Panc1 (cell line): ENCODE data around the gene PTPN18. TPM values are rescaled to one million over a fixed set of nuclear protein-coding genes. Genes with fewer than 3 reads are reported as not detected.

Experiments
- ATAC-seq: fragments of 200-7000 bp; cut with Tn5 transposase; 2 replicates; pipeline ENCODE4 v1.9.1; 2020; ENCODE audit warnings: mild to moderate bottlenecking, moderate library complexity
- BruUV-seq: library from RNA; stranded (reverse); fragments of 400-500 nt; replicated peaks from 2 replicates; lab custom pipeline; 2021; lab: Mats Ljungman, UMichigan
- CTCF ChIA-PET: fragments of 300-600 bp; sonication (Branson Sonifier 250); formaldehyde crosslinking; loops from one replicate; lab custom pipeline; 2022; ENCODE audit warnings: antibody characterized with exemption; lab: Charles Lee
- POLR2A ChIA-PET: fragments of 300-600 bp; sonication (Branson Sonifier 250); formaldehyde crosslinking; loops from one replicate; lab custom pipeline; 2022; ENCODE audit warnings: antibody characterized with exemption; lab: Charles Lee
- DNase-seq: peaks from one replicate; pipeline ENCODE4 v3.0.0-alpha.2; 2010; ENCODE audit warnings: low read depth, low spot score
- H3K27ac ChIP-seq: 2 replicates; pipeline ENCODE4 v1.5.1; 2011; ENCODE audit warnings: mild to moderate bottlenecking, low read length, inconsistent platforms
- H3K27me3 ChIP-seq: fragments of 200-500 bp; sonication (Bioruptor generic); 2 replicates; pipeline ENCODE4 v1.6.0; 2014; ENCODE audit warnings: low read length, inconsistent platforms; ENCODE audit not compliant: control insufficient read depth, insufficient read depth
- H3K36me3 ChIP-seq: fragments of 200-500 bp; sonication (Bioruptor generic); 2 replicates; pipeline ENCODE4 v1.5.1; 2014; ENCODE audit warnings: inconsistent platforms, mild to moderate bottlenecking, low read length, moderate library complexity; ENCODE audit not compliant: control insufficient read depth, insufficient read depth
- H3K4me1 ChIP-seq: 2 replicates; pipeline ENCODE4 v1.5.1; 2011; ENCODE audit warnings: inconsistent platforms, mild to moderate bottlenecking, low read length, moderate library complexity; ENCODE audit not compliant: control insufficient read depth, insufficient read depth
- H3K4me3 ChIP-seq, 2 experiments: 2 replicates each; pipeline ENCODE4 v1.5.1; 2011 to 2012; ENCODE audit warnings: low read depth in 2 of 2, low read length in 2 of 2, mild to moderate bottlenecking in 2 of 2, inconsistent platforms in 1 of 2, moderate library complexity in 1 of 2
- H3K9me3 ChIP-seq: fragments of 200-500 bp; sonication (Bioruptor generic); 2 replicates; pipeline ENCODE4 v1.5.1; 2014; ENCODE audit warnings: low read depth, mild to moderate bottlenecking, inconsistent platforms, low read length, moderate library complexity; ENCODE audit not compliant: control insufficient read depth, insufficient read depth
- CTCF ChIP-seq: fragments of 450-650 bp; IDR thresholded peaks from 2 replicates; pipeline ENCODE4 v1.5.1; 2017; ENCODE audit warnings: mild to moderate bottlenecking
- POLR2AphosphoS5 ChIP-seq: IDR thresholded peaks from 2 replicates; pipeline ENCODE4 v1.6.1; 2012; ENCODE audit warnings: mild to moderate bottlenecking, low read depth, low read length, moderate library complexity
- REST ChIP-seq, 2 experiments: IDR thresholded peaks; 2 replicates each; pipeline ENCODE4 v1.6.1; 2011 to 2012; ENCODE audit warnings: low read depth in 2 of 2, control low read depth in 1 of 2, low read length in 1 of 2, mild to moderate bottlenecking in 1 of 2, moderate library complexity in 1 of 2; ENCODE audit not compliant: insufficient read depth in 1 of 2
- SIN3A ChIP-seq: IDR thresholded peaks from 2 replicates; pipeline ENCODE4 v1.6.1; 2012; ENCODE audit warnings: low read depth, mild to moderate bottlenecking, low read length, moderate library complexity, borderline replicate concordance; ENCODE audit not compliant: insufficient read depth
- TCF7L2 ChIP-seq: IDR thresholded peaks from 2 replicates; pipeline ENCODE4 v1.6.1; 2011; ENCODE audit warnings: mild to moderate bottlenecking, low read depth, low read length, inconsistent platforms
- in situ Hi-C: cut with HindIII; loops from 2 replicates; pipeline ENCODE4 v1.10.0; 2016; ENCODE audit warnings: low sequenced_read_pairs, low pct_unique_long_range_greater_than_20kb
- intact Hi-C: fragments of 100-400 bp; cut with micrococcal nuclease; formaldehyde crosslinking; loops from one replicate; pipeline ENCODE4 v1.10.0; 2022; ENCODE audit not compliant: unreplicated experiment
- total RNA-seq: library from RNA; stranded (reverse); gene quantifications from one replicate; pipeline ENCODE4 v1.2.1, GENCODE V29; 2021; ENCODE audit not compliant: unreplicated experiment

The PTPN18 gene
- total RNA-seq, 1 experiment from 2014 or later, result 35.3 TPM

GRCh38 chr2:130314377-130314776 lies 41.5 kb upstream of the PTPN18 start:
- Histone ChIP-seq H3K4me1 (no peaks in the 10 kb centered on the region; the same call in 1 of the 2 replicates), H3K36me3 (no peaks in the 10 kb centered on the region), H3K27me3 (peaks cover 3% of the 10 kb centered on the region), H3K4me3 (no peak overlapping the region), H3K27ac (no peak overlapping the region), H3K9me3 (no peaks in the 10 kb centered on the region)
- POLR2A ChIA-PET, result no interaction called here
- DNase-seq (no peak), ATAC-seq (peak; percentile 55; the same call in 1 of the 2 replicates)
- in situ Hi-C loops (no loop called here), intact Hi-C loops (no loop called here)
- no TSS peak for BruUV-seq
- TF ChIP-seq REST (IDR thresholded peaks at IDR 0.05; ENCODE audit: insufficient read depth in 1 of 2, low read depth in 2 of 2, low read length in 1 of 2) (no peak), CTCF (no peak), POLR2AphosphoS5 (no peak), SIN3A (no peak), TCF7L2 (no peak)
- CTCF ChIA-PET, result interaction anchor here (0.6 kb wide), 1 partner anchor 26 kb away, joined by 4 read pairs; no protein-coding TSS in a partner anchor

GRCh38 chr2:130316596-130316995 lies 39.3 kb upstream of the PTPN18 start:
- H3K27ac ChIP-seq, result no peak overlapping the region
- TF ChIP-seq REST (IDR thresholded peaks at IDR 0.05; ENCODE audit: insufficient read depth in 1 of 2, low read depth in 2 of 2, low read length in 1 of 2) (no peak), CTCF (no peak), POLR2AphosphoS5 (no peak), TCF7L2 (no peak), SIN3A (no peak)
- in situ Hi-C loops (no loop called here), intact Hi-C loops (no loop called here)
- 0 out of 2 replicates have a peak, but pooled peaks cover 5% of the 10 kb centered on the region for H3K27me3 ChIP-seq
- no TSS peak for BruUV-seq
- no peak overlapping the region for H3K4me3 ChIP-seq
- H3K4me1 ChIP-seq, result no peaks in the 10 kb centered on the region; the same call in 1 of the 2 replicates
- CTCF ChIA-PET, result no interaction called here
- no peak for ATAC-seq
- POLR2A ChIA-PET, result no interaction called here
- no peak for DNase-seq
- no peaks in the 10 kb centered on the region; the same call in 1 of the 2 replicates for H3K36me3 ChIP-seq
- H3K9me3 ChIP-seq, result no peaks in the 10 kb centered on the region
